OCI-LY1 (cell line): ENCODE measurements around the gene HSFX2.

Experiments used
- EZH2 ChIP-seq: fragments of 200-600 bp; sonication (generic), shearing (Covaris generic); IDR thresholded peaks from 2 replicates; pipeline ENCODE4 v1.8.0; 2017; ENCODE audit warnings: borderline replicate concordance, mixed run types, mild to moderate bottlenecking, antibody characterized with exemption, low read length, moderate library complexity, mixed read lengths
- TF ChIP-seq, protein P1 (sequence below): fragments of 200-600 bp; sonication (generic), shearing (Covaris generic); IDR thresholded peaks from 2 replicates; pipeline ENCODE4 v1.5.1; 2017; ENCODE audit warnings: mild to moderate bottlenecking, antibody characterized with exemption, low read length, moderate library complexity, mixed read lengths

DNA sequence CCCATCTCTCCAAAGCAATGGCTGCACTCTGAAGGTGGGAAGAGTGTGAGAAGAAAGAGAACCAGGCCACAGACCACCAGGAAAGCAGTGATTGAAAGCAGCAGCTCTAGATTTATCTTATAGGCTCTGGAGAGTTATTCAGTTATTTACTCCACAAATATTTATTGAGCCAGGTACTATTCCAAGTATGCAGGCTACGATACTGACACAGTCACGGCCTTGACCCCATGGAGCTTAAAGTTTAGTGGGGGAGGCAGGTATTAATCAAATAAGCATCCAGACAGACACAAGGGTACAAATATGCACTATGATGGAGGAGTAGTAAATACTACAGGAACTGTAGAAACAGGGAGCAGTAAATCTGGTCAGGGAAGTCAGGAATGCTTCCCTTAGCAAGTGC lies 33.7 kb upstream of the HSFX2 start:
- TF ChIP-seq, protein P1, sequence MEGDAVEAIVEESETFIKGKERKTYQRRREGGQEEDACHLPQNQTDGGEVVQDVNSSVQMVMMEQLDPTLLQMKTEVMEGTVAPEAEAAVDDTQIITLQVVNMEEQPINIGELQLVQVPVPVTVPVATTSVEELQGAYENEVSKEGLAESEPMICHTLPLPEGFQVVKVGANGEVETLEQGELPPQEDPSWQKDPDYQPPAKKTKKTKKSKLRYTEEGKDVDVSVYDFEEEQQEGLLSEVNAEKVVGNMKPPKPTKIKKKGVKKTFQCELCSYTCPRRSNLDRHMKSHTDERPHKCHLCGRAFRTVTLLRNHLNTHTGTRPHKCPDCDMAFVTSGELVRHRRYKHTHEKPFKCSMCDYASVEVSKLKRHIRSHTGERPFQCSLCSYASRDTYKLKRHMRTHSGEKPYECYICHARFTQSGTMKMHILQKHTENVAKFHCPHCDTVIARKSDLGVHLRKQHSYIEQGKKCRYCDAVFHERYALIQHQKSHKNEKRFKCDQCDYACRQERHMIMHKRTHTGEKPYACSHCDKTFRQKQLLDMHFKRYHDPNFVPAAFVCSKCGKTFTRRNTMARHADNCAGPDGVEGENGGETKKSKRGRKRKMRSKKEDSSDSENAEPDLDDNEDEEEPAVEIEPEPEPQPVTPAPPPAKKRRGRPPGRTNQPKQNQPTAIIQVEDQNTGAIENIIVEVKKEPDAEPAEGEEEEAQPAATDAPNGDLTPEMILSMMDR: no peak
- no peak for TF ChIP-seq EZH2
